Lung microvascular endothelial cell (primary cell): ENCODE data around the gene IL17B. TPM values are rescaled to one million over a fixed set of nuclear protein-coding genes. Genes with fewer than 3 reads are reported as not detected.

Experiments
- DNase-seq, 2 donors: peaks; one replicate each; pipeline versions ENCODE4 v3.0.0 to v3.0.0-alpha.2; 2010; ENCODE audit warnings: low read depth in 2 of 2
- total RNA-seq: library from RNA; depleted of rRNA; stranded (reverse); fragments of >200 nt; gene quantifications from 2 replicates; pipeline ENCODE4 v1.2.1, GENCODE V29; 2014

Gene IL17B
- total RNA-seq, 1 donor from 2014 or later: not detected

GRCh38 chr5:149358868-149359495 lies 20.1 kb downstream of the IL17B start:
- DNase-seq: no peak

- peak; percentile 17 to 78 for DNase-seq
Measured at GRCh38 chr5:149358294-149358651, 20.8 kb downstream of the IL17B start.

- DNase-seq: peak; percentile 95 to 97
Measured at GRCh38 chr5:149357370-149358293, 21.5 kb downstream of the IL17B start, which contains the start of gene PCYOX1L. Gene PCYOX1L, plus strand, starts transcription at chr5:149358046. Its CDS starts 23 bp downstream, at chr5:149358069.

GRCh38 chr5:149356391-149356790 lies 22.7 kb downstream of the IL17B start:
- DNase-seq: no peak

- no peak for DNase-seq
Measured at GRCh38 chr5:149355688-149356087, 23.4 kb downstream of the IL17B start.

- no peak for DNase-seq
Measured at GRCh38 chr5:149353911-149354310, 25.2 kb downstream of the IL17B start.

- DNase-seq: no peak
Measured at GRCh38 chr5:149352169-149352568, 26.9 kb downstream of the IL17B start.

- no peak for DNase-seq
Measured at GRCh38 chr5:149349382-149349781, 29.7 kb downstream of the IL17B start.

GRCh38 chr5:149348518-149348917 lies 30.6 kb downstream of the IL17B start:
- peak; percentile 64 to 79 for DNase-seq

- DNase-seq: peak; percentile 49 to 55
Measured at GRCh38 chr5:149345892-149346222, 33.2 kb downstream of the IL17B start.

GRCh38 chr5:149345147-149345891 lies 33.8 kb downstream of the IL17B start, which contains the start of gene GRPEL2:
Gene GRPEL2, plus strand, starts transcription at chr5:149345499. Its CDS starts 41 bp downstream, at chr5:149345540.
- DNase-seq: peak; percentile 92 to 93

GRCh38 chr5:149344151-149344550 lies 34.9 kb downstream of the IL17B start:
- no peak for DNase-seq

GRCh38 chr5:149341876-149342275 lies 37.2 kb downstream of the IL17B start:
- no peak for DNase-seq

GRCh38 chr5:149340920-149341319 lies 38.2 kb downstream of the IL17B start:
- no peak for DNase-seq

GRCh38 chr5:149338364-149338763 lies 40.7 kb downstream of the IL17B start:
- no peak for DNase-seq

- no peak for DNase-seq
Measured at GRCh38 chr5:149337736-149338135, 41.4 kb downstream of the IL17B start.

GRCh38 chr5:149333711-149334443 lies 45.2 kb downstream of the IL17B start:
- peak; percentile 77 to 82 for DNase-seq

GRCh38 chr5:149328177-149328576 lies 50.9 kb downstream of the IL17B start:
- no peak for DNase-seq

- DNase-seq: no peak
Measured at GRCh38 chr5:149326611-149327010, 52.5 kb downstream of the IL17B start.

- no peak for DNase-seq
Measured at GRCh38 chr5:149325894-149326293, 53.2 kb downstream of the IL17B start.

GRCh38 chr5:149325166-149325735 lies 53.8 kb downstream of the IL17B start:
- DNase-seq: no peak
